ENCODE measurements around the gene GRAMD1B.

GRAMD1B gene

DNA sequence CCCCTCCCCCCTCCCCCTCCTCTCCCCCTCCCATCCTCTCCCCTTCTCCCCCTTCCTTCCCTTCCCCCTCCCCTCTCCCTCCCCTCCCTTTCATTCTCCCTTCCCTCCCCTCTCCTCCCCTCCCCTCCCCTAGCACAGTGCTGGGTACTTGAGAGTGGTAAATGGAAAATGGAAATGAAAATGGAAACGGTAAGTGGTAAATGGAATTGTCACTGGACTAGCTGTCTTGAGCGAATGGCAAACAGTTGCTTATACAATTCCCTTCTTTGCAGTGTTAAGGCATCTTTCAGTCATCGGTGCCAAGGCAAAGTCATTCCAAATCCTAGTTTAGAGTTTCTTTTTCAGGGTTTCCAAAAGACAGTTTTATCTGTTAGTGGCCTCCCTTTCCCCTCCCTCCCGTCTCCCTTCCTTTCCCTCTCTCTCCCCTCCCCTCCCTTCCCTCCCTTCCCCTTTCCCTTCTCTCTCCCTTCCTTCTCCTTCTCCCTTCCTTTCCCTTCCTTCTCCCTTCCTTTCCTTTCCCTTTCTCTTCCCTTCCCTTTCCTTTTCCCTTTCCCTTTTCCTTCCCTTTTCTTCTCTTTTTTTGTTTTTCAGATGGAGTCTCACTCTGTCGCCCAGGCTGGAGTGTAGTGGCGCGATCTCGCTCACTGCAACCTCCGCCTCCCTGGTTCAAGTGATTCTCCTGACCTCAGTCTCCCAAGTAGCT, 47.3 kb downstream of the GRAMD1B start:
- DNase-seq, result no peak

DNA sequence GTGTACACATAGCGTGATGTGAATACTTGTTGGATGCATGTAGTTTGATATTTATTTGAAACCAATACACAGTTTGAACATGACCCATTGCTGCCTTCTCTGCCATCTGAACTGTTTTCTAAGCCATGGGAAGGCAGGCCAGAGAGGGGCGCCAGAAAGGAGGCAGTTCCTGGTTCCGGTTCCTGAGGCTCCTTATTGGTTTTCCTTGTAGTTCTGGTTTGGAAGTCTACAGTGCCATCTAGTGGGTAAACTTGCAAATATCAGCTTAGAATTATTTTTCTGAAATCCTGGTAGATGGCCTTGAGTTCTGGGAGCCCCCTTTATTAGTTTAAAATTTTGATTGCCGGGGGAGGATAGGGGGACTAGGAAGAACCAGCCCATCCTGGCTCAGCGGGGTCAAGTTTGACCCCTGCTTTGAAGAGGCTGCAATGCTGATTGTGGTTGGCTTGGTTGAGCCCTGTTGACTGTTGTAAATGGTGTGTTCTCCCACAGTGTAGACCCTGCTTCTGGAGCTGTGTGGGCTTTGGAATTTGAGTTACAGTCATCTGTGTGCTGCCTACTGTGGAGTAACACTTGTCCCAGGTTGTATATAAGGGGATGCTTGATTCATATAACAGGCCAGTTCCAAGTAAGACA, 48.4 kb downstream of the GRAMD1B start:
- DNase-seq, result peak in 3 of 5 donors; percentile 15 to 56 (median 17)

DNA sequence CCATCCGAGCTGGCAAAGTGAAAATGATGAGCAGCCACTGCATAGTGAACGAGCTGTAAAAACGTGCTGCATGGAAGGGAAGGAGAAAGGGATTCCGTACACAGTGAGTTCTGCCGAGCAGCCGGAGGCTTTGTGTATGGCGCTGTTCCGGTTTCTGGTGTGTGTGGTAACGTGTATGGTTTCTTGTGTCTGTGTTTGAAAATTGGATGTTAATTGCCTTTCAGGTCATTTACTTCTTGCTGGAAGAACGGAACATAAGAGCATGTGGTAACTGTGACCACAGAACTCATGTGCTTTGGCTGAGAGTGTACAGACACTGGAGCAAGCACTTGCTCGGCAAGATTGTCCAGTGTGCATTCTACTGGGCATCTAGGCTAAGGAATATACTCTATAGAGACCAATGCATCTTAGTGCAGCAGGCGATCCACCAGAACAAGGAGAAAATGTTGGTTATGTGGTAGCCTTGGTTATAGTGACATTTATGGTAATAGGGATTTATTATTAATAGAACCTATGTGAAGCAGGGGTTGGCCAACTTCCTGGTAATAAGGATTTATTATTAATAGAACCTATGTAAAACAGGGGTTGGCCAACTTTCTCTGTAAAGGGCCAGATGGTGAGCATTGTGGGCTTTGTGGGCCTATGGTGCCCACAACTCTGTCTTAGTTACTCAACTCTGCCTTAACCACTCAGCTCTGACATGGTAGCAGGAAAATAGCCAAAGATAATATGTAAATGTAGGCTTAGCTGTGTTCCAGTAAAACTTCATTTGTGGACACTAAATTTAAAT, 49.2 kb downstream of the GRAMD1B start:
- peak in 1 of 5 donors; percentile 42 for DNase-seq

DNA sequence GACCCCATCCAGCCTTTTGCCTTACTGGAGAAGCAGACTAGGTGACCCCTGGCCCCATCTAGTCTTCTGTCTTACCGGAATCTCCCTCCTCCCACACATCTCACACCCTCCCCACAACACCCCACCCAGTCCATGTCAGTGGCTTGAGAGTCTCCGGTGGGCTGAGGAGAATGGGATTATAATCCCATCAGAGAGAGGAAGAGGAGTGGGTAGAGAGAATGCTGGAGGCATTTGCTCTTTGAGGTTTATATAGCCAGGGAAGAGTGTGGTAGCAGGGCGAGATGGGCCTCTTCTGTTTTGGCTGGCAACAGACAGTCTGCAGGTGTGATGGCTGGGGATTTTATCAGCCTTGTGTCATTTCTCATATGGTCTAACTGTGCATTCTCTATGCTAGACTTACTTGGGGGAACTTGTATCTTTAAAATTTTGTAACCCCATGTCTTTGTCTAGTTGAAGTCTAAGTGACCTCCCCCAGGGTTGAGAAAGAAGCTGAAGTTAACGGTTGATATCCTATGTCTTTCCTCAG, 50.3 kb downstream of the GRAMD1B start:
- DNase-seq, result no peak

DNA sequence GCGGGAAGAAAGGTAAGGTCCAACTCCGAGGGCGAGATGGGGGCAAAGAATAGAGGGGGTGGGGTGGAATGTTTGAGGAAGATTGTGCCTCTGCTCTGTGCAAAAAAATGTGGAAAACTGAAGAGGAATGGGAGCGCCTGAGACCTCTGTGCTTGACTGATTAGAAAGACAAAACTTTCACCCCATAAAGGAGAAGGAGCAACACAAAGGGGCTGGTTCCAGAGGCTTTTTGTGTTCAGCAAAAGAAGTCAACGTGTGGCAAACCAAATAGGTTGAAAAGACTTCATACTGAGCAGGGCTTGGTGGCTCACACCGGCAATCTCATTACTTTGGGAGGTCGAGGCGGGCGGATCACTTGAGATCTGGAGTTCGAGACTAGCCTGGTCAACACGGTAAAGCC, 50.8 kb downstream of the GRAMD1B start:
- DNase-seq, result no peak

DNA sequence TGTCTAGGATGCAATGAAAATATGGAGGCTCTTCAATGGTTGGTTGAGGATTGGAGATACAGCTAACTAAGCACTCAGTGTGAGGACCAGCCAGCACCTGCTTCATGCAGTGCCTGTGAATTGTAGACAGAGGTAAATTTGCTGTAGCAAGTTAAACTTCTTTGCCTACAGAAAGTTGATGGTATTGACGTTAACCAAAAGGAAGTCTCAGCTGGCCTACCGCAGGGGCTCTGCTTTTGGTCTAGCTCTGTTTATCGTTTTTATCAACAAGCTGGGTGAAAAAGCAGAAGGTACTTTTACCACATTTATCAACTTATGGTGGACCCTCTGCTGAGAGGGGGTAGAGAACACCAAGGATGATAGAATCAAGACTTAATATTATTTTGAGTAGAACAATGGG, 51.6 kb downstream of the GRAMD1B start:
- no peak for DNase-seq

DNA sequence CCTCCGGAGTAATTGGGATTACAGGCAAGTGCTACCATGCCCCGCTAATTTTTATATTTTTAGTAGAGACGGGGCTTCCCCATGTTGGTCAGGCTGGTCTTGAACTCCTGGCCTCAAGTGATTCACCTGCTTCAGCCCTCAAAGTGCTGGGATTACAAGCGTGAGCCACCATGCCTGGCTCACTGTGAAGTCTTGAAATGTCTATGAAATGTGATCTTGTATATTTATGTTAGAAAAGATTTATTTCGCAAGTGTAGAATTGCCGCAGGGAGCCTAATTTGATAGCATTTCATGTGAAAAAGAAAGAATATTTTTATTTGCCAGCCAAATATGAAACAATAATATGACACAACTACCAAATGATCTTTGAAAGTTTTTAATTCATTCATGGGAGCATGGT, 52.1 kb downstream of the GRAMD1B start:
- no peak for DNase-seq

DNA sequence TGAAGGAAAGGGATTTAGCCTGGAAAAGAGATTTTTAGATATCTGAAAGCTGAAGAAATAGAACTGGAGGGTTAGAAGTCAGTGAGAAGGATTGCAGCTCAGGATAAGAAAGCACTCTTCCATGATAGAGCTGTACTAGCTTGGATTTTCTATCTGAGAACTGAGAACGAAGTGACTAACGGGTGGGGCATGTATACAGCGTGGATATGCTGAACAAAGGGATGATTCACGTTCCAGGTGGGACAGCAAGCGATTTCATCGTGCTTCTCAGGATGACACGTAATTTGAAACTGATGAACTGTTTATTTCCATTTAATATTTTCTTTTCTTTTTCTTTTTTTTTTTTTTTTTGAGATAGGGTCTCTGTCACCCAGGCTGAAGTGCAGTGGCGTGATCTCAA, 53.0 kb downstream of the GRAMD1B start:
- DNase-seq, result no peak

DNA sequence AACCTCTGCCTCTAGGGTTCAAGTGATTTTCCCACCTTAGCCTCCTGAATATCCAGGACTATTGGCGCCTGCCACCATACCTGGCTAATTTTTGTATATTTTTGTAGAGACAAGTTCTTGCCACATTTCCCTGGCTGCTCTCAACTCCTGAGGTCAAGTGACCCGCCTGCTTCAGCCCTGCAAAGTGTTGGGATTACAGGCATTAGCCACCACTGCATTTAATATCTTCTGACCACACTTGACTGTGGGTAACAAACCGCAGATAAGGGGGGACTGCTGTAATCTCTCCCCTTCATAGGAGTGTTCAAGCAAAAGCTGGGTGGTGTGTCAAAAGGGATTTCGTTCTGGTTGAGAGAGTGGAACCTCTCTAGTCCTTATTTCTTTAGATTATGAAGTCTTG, 53.4 kb downstream of the GRAMD1B start:
- DNase-seq, result no peak

DNA sequence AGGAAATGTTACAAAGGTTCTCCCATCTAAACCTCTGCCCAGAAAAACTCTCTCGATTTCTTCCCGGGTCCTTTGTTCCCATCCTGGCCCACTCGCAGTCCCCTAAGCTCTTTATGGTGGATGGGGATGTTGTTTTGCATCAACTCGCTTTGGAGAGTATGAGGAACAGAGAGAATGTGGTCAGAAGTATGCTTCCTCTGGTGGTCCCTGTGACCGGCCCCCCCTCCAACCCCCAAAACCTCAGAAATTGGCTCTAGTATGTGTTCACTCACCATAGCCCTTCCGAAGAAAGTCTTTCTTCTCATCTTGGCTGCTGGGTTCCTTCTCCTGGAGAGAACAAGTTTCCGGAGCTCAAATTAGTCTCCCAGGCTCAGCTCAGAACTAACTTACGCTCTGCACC, 54.4 kb downstream of the GRAMD1B start:
- DNase-seq, result no peak

DNA sequence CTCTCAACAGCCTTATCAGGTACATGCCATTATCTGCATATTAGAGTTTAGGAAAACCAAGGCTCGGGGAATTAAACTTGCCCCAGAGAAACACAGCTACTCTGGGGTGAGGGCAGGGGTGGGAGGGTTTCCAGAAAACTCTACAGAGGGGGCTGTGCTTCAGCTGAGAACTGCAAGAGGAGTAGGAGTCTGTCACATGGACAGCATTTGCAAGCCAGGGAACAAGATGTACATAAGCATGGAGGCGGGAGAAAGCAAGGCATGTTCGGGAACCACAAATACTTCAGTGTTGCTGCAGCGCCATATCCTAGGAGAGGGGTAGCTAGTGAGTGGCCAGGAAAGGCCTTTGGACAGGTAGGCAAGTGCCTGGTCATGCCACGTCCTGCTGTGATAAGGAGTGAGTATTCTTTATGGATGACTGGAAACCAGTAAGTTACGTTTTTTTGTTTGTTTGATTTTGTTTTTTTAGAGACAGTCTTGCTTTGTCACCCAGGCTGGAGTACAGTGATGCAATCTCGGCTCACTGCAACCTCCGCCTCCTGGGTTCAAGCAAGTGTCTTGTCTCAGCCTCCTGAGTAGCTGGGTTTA, 57.2 kb downstream of the GRAMD1B start:
- DNase-seq, result no peak

DNA sequence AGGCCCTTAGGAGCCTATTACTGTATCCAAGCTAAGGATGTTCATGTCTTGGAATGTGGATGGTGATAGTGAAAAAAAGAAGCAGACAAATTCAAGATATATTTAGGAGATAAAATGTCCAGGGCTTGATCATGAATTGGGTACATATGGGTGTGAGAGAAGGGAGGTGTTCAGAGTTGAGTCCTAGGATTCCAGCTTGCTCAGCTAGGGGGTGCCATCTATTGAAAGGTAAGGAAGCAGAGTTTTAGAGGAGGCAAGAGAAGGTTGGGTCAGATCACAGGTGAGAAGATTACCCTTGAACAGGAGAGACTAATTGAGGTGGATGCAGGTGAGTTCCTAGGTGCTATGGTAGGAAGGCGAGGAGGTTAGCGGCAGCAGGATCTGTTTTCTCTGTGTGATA, 60.5 kb downstream of the GRAMD1B start:
- no peak for DNase-seq

DNA sequence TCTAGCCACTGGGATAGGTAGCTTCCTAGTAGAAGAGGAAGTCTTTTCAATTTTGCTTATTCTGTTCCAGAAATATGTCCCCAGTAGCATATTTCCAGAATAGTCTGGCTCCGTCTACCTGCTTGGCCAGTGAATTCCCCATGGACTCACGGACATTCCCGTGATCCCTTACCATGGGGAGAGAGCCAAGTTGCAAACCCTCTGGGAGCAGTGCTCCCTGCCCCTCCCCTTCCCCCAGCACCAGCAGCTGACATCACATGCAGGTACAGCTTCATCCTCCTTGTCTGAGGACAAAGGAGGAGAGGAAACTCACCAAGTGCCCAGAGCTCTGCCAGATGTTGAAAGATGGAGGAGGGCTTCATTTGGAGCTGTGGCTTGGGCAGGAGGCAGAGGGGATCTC, 61.2 kb downstream of the GRAMD1B start:
- no peak for DNase-seq

DNA sequence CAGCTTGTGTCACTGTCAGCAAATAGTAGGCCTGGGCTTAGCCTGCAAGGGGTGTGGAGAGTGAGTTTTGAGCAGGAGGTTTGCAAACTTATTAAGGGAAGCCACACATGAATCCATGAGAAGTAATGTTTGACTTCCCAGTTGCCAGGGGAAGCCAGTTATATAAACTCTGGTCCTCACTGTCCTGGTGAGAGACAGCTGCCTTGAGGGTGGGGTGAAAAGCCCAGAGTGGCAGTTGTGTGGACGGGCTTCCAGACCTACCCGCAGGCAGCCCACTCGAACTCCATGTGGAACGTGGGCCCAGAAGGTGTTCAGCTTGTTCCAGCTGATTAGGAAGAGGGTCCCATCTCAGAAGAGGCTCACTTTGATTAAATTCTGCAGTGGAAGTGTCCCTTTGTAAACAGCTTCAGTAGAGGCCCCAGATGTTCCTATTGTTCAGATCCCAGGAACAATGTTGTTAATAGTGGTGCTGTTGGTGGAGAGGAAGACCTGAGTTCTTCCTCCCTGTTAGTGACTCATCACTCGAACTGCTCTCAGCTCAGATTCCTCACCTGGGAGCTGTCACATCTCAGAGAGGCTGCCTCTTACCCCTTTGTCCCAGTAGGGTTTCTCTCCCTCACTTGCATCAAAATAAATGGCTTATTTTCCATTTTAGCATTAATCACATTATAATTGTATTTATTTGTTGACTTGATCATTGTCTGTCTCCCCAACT, 63.4 kb downstream of the GRAMD1B start:
- DNase-seq, result no peak

DNA sequence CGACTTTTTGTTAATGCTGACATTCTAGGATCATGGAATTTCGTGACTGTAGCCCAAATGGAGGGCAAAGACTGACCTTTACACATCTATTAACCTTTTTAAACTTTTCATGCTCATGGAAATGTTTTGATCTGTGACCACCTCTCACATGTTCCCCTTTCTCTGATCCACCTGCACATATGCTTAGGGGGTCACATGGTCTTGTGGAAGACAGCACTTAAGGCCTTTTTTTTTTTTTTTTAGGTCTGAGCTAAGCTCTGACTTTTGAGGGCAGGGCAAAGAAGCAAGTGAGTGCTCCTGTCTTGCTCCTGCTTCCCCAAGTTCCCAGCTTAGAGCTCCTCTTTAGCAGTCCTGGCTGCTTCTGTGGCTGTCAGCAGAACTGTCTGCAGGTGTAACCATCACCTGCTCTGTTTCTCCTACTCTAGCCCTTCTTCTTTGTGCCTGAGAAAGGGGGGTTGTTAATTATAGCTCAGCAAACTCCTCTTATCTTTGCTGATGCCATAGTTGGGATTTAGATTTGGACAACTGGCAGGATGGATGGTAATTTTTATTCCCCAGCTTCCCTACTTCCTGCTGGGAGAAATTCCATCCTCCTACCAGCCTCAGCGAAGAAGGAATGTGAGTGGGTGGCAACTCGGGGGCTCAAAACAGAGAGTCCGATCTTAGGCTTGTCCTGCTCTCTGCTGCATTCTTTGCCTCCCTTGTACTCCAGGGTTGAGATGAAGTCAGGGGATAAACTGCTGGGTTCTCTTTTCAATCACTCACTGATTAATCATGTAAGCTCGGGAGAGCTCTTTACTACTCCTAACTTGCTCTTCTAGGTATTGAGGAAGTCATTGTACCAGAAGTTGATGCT, 64.4 kb downstream of the GRAMD1B start:
- DNase-seq, result no peak

DNA sequence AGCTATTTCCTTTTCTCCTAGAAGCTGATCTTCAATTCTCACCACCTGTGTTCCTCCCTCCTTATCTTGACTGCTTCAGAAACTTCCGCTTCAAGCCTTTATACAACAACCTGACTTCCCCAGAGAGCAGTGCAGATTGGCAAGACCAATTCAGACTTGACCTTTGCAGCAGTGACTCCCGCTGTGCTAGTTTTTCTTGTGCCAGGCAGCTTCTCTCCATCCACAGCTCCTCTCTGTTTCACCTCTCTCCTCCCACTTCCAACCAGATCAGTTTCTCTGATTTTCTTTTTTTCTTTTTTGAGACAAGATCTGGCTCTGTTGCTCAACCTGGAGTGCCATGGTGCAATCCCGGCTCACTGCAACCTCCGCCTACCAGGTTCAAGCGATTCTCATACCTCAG, 74.3 kb downstream of the GRAMD1B start:
- no peak for DNase-seq

DNA sequence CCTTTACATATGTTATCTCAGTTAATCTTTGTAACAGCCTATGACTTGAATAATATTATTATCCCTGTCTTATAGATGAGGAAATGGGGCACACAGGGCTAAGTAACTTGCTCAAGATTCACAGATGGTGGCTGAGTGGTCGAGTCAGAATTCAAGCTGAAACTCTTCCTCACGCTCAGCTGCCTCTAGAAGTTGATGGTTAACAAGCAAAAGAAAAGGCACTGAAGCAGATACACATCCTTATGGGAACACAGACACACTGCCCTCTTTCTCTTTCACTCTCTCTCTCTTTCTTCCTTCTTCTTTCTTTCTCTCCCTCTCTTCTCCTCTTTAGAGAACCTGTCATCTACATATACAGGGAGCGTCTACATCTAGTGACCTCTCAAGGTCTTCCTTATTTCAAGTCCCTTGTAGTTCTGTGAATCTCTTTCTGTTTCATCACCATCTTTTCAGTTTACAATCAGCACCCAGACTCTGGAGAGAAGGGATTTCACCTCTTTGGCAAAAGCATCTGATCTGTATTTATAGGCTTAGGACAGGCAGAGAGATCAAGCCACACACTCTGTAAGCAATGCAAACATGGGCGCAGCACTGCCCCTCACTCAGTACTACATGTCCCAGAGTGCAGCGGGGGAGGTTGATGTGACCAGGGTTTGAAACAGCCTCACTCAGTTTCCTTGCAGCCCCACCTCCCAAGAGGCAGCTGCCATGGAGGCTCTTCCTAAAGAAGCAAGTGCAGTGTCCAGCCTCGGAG, 75.7 kb downstream of the GRAMD1B start:
- DNase-seq, result no peak

DNA sequence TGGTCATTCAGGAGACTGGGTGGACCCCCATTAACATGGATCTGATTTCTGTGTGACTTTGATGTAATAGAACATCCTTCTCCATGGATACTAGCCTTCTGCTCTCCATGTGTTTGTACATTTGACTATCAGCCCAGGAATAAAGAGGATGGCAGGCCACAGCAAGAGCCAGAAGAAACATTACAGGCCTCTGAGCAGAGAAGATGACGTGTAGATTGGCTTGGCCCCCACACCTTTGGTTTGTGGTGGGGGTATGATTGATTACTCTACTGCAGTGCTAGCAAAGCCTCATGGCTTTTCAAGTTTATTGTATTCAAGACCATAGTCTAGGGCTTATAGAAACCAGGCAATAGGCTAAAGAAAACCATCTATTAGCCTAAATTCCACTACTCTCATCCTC, 77.0 kb downstream of the GRAMD1B start:
- DNase-seq, result no peak

DNA sequence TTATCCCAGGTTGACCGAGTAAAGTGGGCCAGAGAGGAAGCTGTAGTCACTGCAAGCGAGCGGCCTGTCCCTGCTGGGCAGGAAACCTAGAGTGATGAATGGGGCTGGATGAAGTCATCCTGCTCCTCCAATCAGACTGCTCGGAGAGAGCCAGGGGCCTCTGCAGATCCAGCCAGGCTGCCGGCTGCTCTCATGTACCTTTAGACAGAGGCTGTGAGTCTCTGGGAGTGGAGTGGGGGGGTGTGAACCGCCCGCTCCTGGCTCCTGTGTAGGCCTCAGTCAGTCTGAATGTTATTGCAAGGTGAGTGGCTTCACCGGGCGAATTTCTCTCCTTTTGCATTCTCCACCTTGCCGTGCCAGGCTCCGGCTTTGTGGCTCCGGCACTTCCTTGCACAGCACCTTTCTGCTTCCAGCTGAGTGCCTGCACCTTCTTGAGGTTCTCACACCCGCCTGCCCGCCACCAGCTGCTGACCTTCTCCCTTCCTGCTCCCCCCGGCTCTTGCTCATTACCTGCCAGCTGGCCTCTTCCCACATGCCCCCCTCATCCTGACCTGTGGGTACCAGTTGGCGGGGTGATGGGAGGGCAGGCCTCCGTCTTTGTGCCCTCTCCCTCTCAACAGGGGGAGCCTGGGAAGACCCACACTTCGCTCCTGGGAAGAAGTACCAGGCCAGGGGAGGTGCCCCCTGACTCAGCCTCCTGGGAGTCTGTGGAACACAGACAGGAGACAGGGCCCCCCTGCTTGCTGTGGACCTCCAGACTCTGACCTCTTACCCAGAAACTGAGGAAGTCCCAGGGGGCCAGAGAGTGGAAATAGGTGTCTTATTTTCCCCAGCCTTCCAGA, 79.9 kb downstream of the GRAMD1B start:
- no peak for DNase-seq

DNA sequence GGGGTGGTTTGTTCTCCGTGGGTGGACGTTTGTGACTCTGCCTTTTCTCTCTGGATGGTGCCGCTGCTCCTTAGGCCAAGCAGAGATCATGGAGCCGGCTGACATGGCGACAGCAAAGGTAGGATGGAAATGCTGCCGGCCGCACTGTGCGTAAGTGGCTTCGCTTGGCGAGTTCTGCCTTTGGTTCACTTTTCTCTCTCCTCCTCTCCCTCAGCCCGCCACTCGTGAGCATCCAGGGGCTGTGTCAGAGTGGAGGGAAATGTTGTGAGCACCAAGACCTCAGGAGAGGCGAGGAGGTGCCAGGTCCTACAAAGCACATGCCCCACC, 80.5 kb downstream of the GRAMD1B start:
- no peak for DNase-seq
